ENCODE results near the gene SLC36A2.

DNA sequence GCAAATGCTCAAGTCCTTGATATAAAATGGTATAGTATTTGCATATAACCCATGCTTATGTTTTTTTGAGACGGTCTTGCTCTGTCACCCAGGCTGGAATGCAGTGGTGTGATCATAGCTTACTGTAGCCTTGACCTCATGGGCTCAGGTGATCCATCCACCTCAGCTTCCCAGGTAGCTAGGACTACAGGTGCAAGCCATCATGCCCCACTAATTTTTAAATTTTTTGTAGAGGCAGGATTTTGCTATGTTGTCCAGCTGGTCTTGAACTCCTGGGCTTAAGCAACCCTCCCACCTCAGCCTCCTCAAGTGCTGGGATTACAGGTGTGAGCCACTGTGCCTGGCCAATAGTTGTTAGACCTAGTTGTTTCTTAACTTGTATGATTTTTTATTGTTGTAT is 61.1 kb downstream of the SLC36A2 start:
- no peak for TF ChIP-seq ZNF8 (CRISPR knock-in tag; IDR thresholded peaks at IDR 0.05)
- no peak for TF ChIP-seq ZFP30 (CRISPR knock-in tag; IDR thresholded peaks at IDR 0.05)

Measured in SK-N-SH treated with all-trans-retinoic acid at 6 μM for 48 hours (cell line).